ENCODE measurements around the gene SLC35G6.
"Not testable (repeated sequence)": the region's sequence is repeated elsewhere in the genome, so short reads cannot be mapped to it uniquely, and the experiment has no call there.

Gene SLC35G6

GRCh38 chr17:7481275-7481674 is at the start of gene SLC35G6:
Gene SLC35G6 (plus strand): TSS chr17:7481446. CDS start chr17:7481517, 71 bp downstream.
- not testable (repeated sequence) for DNase-seq

DNA sequence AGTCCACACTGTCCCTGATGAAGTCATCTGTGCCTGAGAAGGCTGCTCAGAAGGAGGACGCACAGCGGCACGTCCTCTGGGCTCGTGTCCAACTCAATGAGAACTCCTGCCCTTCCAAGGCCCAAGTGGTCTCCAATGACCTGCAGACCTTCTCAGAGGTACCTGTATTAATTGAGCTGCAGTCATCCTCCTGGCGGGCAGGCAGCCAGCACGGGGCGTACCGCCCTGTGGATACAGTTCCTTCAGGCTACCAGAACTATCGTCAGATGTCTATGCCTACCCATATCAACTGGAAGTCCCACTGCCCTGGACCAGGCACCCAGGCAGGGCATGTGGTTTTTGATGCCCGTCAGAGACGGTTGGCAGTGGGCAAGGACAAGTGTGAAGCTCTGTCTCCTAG is 49.0 kb upstream of the SLC35G6 start:
- DNase-seq: no peak

DNA sequence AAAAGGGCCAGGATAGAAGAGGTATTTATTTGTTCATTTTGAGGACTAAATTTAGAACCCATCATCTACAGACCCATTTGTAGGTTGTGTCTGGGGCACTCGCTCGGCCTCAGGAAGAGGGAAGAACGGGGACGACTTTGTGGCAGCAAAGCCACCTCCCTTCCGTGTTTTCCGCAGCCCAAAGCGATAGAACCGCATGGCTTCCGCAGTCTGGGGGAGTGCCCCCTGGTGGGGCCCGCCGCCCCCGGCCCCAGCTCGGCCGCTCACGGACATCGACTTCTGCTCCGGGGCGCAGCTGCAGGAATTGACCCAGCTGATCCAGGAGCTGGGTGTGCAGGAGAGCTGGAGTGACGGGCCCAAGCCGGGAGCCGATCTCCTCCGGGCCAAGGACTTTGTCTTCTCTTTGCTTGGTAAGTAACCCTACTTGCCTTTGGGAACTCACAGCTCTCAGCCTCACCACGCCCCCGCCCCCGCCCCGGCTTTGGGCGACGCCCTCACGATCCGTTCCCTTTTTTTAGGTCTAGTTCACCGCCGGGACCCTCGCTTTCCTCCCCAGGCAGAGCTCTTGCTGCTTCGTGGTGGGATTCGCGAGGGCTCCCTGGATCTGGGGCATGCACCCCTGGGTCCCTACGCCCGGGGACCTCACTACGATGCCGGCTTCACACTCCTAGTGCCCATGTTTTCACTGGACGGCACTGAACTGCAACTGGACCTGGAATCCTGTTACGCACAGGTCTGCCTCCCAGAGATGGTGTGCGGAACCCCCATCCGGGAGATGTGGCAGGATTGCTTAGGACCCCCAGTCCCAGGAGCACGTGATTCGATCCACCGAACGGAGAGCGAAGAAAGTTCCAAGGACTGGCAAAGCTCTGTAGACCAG is 45.3 kb upstream of the SLC35G6 start:
- peak; percentile 71 for DNase-seq

- DNase-seq: peak; percentile 87
These were observed 44.5 kb upstream of the SLC35G6 start for GRCh38 chr17:7436556-7437368.

DNA sequence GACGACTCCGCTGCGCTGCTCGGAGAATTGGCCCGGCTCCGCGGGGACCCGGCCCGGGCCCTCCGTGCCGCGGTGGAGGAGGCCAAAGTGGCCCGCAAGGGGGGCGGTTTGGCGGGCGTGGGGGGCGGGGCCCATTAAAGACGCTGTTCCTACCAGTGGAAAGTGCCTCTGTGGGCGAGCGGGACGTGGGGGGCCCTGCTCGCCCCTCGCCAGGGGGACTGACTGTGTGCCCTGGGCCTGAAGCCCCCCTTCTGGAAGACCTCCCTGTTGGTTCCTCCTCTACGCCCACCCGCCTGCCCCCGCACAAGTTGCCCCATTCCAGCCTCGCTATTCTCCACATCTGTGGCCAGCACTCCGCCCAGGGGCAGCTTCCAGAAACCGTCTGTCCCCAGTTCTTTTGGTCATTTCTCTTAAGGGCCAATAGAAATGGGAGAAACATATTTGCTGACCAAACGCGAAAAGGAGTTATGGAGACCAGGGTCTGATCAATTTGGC is 43.8 kb upstream of the SLC35G6 start:
- no peak for DNase-seq

- peak; percentile 83 for DNase-seq
These were observed 43.2 kb upstream of the SLC35G6 start for GRCh38 chr17:7437950-7438614.

GRCh38 chr17:7438656-7439460 is 42.4 kb upstream of the SLC35G6 start:
- no peak for DNase-seq

DNA sequence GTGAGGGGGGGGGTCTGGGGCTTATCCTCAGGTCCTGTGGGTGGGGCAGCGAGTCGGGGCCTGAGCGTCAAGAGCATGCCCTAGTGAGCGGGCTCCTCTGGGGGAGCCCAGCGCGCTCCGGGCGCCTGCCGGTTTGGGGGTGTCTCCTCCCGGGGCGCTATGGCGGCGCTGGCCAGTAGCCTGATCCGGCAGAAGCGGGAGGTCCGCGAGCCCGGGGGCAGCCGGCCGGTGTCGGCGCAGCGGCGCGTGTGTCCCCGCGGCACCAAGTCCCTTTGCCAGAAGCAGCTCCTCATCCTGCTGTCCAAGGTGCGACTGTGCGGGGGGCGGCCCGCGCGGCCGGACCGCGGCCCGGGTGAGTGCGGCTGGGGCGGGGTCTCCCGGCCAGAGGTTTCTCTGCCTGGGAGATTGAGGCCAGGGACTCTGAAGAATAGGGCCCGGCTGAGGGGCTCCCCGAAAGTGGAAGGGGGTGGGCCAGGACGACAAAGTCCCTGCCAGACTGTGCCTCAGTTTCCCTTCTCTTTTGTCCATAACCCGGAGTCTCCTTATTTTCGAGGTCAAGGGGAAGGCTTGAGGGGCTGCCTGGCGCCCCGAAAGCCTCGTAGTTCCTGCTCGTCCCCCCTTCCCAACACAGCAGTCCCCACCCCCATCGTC is 41.7 kb upstream of the SLC35G6 start, which contains the start of gene FGF11:
Gene FGF11 (plus strand): TSS at position 51 of the 651 bp plus-strand sequence. CDS start 109 bp downstream, at position 160.
- peak; percentile 25 for DNase-seq

DNA sequence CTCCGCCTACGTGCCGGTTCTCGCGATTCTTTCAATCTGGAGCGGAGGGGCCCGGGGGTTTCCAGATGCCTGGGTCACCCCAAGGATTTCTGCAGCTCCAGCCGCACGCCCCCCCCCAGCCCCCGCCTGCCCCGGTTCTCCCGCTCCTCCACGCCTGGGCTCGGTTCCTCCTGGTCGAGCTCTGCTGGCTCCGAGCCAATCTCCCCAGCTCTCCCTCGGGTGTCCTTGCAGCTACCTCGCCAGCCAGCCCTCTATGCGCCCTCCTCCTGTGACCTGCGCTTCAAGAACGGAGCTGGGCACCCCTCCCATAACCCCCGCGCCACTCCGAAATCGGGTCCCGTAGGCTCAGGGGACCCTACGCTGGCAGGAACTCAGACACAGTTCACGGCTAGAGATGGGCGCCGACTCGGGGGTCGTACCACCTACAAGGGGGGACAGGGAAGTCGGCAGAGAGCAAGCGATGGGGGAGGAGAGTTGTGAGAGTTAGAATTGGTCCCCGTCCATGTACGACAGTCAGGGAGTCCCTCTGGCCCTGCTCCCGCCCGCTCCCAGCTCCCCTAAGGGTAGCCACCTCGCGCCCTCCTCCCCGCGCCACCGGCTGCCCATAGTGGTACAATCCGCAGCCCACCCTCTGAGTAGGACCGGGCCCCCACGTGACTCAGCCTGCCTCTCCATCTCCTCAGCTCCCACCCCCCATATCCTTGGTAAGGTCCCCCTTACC is 41.0 kb upstream of the SLC35G6 start:
- peak; percentile 61 for DNase-seq

DNA sequence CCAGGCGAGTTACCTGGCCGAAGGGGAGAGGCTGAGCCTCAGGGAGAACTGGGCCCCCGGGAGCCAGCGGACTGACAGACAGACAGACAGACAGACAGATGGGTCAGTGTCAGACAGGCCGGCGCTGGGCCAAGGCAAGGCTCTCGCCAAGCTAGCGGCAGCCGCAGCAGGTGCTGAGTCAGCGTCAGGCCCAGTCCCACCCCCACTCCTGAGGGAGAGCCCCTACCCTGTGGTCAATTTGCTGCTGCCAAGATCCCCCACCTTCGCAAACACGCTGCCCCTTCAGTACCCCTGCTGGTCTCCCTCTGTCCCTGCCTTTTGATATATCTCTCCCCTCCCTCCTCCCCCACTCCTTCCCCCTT is 40.4 kb upstream of the SLC35G6 start:
- DNase-seq: peak; percentile 31

DNA sequence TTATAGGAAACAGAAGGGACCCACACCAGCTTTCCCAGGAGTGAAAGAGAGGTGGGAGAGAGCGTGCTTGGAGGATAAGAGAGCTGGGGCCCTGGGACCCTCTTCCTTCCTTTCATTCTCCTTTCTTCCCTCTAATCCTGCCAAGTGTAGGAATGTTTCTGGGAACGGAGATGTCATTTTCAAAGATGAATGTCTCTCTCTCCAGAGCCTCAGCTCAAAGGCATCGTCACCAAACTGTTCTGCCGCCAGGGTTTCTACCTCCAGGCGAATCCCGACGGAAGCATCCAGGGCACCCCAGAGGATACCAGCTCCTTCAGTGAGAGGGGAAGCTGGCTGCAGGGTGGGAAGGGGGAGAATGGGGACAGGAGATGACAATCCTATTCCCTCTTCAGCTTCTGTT is 40.0 kb upstream of the SLC35G6 start:
- DNase-seq: no peak

GRCh38 chr17:7442142-7442541 is 39.1 kb upstream of the SLC35G6 start:
- DNase-seq: no peak

- DNase-seq: no peak
These were observed 37.5 kb upstream of the SLC35G6 start for GRCh38 chr17:7443499-7444485.

DNA sequence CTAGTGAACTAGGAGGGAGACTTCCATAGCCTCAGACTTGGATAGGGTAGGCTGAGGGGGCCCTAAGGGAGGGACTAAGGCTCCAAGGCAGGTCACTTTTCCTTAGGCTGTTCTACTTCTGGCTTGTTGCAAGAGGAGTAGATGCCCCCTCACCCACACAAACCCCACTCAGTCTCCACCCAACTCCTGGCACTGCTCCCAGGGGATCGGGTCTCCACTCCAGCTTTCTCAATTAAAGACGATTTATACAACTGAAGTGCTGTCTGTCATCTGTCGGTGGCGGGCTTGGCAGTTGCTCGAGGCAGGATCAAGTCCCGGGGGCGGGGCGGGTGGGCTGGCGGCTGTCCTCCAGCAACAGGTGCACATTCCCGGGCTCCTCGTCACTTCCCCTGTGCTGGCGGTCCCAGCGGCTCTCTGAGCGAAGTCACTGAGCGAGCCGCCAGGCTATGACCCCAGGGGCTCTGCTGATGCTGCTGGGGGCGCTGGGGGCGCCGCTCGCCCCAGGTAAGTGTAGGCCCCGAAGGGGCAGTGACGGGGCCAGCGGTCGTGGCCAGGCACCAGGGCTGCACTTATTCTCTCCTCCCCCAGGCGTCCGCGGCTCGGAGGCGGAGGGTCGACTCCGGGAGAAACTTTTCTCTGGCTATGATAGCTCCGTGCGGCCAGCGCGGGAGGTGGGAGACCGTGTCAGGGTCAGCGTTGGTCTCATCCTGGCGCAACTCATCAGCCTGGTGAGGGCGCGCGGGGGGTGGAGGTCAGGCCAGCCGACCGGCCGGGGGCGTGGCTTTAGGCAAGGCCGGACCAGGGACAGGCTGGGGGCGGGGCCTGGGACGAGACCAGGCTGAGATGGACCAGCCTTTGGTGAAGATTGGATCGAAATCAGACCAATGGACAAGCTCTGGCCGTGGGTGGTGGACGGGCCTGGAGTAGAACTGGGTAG is 36.3 kb upstream of the SLC35G6 start, which contains the start of gene CHRNB1:
Gene CHRNB1 (plus strand): TSS at position 380 of the 937 bp plus-strand sequence. CDS start 67 bp downstream, at position 447.
- DNase-seq: peak; percentile 26

- DNase-seq: peak; percentile 50
These were observed 35.7 kb upstream of the SLC35G6 start for GRCh38 chr17:7445619-7445968.

DNA sequence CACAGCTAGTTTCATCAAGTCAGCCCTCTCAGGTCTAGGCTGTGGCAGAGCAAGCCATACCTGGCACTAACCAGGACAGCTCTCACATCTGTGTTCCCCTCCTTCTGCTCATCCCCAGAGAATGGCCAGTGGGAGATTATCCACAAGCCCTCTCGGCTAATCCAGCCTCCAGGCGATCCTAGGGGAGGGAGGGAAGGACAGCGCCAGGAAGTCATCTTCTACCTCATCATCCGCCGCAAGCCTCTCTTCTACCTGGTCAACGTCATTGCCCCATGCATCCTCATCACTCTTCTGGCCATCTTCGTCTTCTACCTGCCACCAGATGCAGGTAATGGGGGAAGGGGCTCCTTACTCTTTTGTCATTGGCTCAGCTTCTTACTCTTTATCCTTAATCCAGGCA is 32.8 kb upstream of the SLC35G6 start:
- no peak for DNase-seq

- no peak for DNase-seq
These were observed 21.2 kb upstream of the SLC35G6 start for GRCh38 chr17:7459961-7460545.

Data from stimulated activated CD4-positive, alpha-beta T cell treated with anti-CD3 and anti-CD28 coated beads, Interleukin-15, amount 100 ng/mL, for 24 hours (primary cell).